GM21723 (cell line): Measurements from ENCODE around the gene SLC25A42.

ENCODE experiments used
- ATAC-seq: cut with Tn5 transposase; IDR thresholded peaks from one replicate; pipeline ENCODE4 v1.9.1; 2021; ENCODE audit warnings: mild to moderate bottlenecking, moderate library complexity; ENCODE audit not compliant: unreplicated experiment

The SLC25A42 gene

DNA sequence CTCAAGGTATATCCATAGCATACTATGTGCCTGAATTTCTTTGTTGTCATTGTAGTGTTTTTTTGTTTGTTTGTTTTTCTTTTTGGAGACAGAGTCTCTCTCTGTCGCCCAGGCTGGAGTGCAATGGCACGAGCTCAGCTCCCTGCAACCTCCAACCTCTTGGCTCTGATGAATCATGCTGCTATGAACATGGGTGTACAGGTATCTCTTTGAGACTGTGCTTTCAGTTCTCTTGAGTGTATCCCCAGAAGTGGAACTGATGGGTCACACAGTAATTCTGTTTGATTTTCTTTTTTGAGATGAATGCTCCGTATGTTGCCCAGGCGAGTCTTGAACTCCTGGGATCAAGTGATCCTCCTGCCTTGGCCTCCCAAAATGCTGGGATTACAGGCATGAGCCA is 13.7 kb upstream of the SLC25A42 start:
- ATAC-seq, result no peak

DNA sequence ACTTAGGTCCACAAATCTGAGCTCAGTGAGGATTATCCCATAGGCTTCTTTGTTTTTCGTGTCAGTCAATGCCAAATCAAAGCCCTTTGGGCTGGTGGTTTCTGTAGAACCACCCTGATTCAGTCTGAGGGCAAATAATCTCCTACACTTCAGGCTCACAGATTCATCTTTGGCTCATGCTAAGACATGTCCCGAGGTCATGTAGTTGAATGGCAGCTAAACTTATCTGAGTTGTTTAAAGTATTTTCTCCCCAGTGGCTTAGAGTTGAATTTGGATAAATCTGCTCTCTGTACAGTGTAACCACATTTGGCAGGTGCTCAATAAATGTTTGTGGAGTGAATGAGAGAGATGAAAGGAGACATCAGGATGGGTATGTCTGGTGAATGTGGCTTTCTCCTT is 13.1 kb upstream of the SLC25A42 start:
- no peak for ATAC-seq

DNA sequence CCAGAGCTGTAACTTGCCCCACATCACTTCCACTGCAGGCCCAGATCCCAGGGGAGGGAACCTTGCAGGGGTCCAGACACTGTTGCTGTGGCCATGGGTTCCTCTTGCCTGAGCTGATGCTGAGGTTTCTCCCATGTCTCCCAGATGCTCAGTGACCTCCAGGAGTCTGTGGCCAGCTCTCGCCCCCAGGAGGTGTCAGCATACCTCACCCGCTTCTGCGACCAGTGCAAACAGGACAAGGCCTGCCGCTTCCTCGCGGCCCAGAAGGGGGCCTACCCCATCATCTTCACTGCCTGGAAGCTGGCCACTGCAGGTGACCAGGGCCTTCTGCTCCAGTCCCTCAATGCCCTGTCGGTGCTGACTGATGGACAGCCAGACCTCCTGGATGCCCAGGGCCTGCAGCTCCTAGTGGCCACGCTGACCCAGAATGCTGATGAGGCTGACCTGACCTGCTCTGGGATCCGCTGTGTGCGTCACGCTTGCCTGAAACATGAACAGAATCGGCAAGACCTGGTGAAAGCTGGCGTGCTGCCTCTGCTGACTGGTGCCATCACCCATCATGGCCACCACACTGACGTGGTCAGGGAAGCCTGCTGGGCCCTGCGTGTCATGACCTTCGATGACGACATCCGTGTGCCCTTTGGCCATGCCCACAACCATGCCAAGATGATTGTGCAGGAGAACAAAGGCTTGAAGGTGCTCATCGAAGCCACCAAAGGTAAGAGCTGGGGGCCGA is 12.1 kb upstream of the SLC25A42 start:
- ATAC-seq, result no peak

DNA sequence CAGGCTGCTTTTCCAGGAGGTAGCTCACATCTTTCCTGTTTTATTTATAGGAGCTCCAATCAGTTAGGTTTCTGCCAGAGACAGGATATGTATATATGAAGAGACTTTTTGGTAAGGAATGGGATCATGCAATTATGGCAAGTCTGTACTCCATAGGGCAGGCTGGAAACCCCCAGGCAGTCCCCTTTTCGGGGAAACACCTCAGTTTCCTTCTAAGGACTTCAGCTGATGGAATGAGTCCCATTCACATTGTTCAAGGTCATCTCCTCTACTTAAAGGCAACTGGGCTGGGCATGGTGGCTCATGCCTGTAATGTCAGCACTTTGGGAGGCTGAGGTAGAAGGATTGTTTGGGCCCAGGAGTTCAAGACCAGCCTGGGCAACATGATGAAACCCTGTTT is 10.9 kb upstream of the SLC25A42 start:
- ATAC-seq, result no peak

DNA sequence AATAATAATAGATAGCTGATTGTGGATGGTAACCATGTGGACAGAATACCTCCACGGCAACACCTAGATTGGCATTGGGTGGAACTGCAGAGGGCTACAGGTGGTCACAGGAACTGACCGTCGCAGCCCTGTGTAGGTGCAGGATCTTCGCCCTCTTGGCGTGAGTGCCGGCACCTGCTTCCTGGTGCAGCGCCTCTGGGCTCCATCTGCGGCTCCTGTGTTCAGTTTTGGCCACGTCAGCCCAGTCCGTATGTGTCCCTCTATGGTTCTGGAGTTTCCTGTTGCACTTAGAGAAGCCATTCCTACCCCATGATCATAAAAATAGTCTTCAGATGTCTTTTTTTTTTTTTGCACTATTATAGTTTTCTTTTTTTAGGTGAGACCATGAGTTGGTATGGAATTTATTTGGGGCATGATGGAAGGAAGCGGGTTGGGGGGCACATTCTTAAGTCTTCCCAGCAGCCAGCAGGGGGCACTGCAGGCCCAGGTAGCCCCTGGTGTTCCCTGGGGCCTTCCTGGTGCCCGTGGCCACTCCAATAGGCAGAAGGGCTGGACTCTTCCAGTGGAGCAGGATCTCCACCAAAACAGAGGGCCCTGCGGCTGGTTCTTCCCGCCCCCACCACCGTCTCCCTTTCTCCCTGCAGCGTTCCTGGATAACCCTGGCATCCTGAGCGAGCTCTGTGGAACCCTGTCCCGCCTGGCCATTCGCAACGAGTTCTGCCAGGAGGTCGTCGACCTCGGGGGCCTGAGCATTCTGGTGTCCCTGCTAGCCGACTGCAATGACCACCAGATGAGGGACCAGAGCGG is 10.1 kb upstream of the SLC25A42 start:
- no peak for ATAC-seq

DNA sequence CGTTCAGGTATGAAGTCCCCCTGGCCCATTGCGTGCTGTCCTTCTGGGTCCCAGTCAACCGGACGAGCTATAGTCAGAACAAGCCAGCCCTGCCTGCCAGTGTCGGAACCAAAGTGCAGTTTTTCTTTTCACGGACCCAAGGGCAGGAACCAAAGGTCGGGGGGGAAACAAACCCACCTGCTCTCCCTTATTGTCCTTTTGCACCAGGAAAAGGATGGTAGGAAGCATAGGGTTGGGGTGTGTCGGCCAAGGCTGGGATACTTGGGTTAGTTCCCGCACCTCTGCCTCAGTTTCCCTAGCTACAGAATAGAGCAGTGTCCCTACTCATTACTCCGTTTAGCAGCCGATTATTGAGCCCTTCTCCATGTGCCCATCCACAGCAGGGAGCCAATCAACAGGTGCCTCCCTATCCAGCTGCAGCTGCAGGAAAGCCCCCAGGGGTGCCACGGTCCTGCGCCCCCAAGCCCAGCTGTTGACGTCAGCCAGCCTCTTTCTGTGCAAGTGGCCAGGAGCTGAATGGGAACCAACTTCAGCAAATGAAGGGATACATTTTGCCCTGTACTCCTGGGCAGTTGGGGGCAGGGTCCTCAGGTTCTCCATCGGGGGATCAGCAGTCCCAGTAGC is 9.4 kb upstream of the SLC25A42 start:
- no peak for ATAC-seq

DNA sequence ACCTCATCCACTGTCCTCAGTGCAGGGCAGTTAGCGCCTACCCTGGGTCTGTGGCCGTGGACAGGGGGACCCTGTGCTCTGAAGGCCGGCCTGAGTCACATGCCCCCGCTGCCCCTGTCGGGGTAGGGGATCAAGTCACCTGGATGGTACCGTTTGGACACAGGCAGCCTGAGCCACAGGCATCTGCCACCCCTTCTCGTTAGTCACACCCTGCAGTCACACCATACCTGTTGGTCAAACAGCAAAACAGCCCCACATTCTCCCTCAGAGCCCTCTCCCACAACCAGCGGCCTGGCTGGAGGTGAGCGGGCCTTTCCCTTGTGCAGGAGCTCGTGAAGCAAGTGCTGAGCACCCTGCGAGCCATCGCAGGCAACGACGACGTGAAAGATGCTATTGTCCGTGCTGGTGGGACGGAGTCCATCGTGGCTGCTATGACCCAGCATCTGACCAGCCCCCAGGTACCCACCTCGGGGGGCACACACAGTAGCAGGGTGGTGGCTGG is 8.8 kb upstream of the SLC25A42 start:
- no peak for ATAC-seq

DNA sequence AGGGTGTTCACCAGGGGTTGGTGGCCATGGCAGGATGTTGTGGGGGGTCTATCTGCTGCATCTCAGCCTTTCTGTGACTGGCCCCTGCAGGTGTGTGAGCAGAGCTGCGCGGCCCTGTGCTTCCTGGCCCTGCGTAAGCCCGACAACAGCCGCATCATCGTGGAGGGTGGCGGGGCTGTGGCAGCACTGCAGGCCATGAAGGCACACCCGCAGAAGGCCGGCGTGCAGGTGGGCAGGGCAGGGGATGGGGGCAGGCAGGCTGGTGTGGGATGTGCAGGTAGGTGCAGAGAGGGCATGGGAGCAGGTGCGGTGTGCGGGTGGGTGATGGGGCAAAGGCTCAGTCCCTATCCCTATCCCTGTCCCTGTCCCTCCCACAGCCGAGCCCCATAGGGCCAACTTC is 8.1 kb upstream of the SLC25A42 start:
- no peak for ATAC-seq

DNA sequence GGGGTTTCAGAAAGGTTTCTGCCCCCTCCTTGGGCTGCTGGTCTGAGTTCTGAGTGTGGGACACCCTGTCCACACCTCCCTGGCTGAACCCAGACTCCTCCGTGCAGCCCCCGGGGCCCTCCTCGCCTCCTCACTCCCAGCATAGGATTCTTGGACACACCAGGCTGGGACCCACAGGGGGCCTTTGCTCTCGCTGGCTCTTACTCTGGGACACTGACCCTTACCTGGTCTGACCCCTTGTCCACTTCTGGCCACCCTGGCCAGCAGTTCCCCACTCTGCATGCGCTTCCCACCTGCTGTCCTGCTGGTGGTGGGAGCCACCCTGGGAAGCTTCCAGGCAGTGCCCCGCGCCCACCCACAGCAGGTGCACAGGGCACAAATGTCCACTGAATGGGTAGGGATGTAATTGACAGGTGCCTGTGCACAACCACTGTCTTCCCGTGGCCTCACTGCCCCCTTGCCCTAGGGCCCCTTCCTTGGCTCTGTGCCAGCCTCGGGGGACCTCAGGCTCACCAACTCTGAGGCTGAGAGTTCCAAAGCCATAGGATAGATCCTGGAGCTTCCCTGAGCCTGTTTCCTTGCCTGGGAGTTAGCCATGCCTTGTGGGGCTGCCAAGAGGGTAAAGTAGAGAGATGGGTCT is 7.0 kb upstream of the SLC25A42 start:
- ATAC-seq, result no peak

DNA sequence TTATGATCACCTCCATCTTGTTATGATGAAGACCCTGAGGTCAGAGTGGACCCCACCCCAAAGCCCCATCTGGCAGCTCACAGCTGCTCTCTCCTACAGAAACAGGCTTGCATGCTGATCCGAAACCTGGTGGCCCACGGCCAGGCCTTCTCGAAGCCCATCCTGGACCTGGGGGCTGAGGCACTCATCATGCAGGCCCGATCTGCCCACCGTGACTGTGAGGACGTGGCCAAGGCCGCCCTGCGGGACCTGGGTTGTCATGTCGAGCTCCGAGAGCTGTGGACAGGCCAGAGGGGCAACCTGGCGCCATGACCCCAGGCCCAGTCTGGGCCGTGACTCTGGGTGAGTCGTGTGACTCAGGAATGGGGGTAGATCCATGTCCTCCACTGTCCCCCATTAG is 6.5 kb upstream of the SLC25A42 start:
- ATAC-seq, result no peak

DNA sequence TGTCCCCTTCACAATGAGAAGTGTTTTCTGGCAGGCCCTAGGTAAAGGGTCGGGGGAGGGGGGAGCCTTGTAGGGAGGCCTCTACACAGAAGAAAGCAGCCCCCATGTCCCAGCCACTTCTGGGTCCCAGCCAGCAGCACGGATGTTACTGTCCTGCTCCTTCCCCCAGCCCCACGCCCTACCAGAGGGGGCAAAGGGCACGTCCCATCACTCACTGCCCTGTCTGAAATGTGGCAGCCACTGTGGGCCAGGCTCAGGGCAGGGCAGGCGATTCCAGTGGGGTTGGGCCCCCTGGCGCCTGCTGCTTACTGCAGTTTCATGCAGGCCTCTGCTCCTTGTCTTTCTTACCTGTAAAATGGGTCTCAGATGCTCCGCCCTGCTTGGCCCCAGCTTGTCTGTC is 6.1 kb upstream of the SLC25A42 start:
- no peak for ATAC-seq

DNA sequence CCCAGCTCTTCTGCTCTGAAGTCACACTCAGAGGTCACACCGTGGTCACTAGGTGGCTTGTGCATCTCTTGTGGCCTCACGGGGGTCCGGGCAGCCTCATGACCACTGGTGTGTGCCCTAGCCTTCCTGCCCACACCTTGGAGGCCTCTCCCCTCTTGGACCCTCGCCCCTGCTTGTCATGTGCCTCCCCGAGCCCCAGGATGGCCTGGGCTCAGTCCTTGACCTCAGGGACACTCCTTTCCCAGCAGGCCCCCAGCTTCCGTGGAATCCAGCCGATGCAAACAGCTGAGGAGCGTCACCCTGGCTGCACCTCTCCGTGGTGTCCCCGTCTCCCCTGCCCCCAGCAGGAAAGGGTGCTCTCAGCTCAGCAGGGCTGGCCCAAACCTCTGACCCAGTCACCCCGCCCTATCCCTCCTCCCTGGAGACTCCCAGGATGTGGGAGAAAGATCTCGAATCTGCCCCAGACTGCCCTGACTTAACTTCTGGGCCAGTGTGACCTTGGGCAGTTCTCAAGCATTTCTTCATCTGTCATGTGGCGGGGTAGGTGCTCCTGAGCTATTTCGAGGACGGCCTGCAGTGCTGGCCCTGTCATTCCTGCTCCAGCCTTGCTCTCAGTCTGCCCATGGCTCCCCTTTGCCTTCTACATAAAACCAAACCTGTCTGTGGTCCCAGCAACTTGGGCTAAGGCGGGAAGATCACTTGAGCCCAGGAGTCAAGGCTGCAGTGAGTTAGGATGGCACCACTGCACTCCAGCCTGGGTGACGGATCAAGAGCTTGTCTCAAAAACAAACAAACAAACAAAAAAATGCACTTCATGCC is 4.6 kb upstream of the SLC25A42 start:
- no peak for ATAC-seq

DNA sequence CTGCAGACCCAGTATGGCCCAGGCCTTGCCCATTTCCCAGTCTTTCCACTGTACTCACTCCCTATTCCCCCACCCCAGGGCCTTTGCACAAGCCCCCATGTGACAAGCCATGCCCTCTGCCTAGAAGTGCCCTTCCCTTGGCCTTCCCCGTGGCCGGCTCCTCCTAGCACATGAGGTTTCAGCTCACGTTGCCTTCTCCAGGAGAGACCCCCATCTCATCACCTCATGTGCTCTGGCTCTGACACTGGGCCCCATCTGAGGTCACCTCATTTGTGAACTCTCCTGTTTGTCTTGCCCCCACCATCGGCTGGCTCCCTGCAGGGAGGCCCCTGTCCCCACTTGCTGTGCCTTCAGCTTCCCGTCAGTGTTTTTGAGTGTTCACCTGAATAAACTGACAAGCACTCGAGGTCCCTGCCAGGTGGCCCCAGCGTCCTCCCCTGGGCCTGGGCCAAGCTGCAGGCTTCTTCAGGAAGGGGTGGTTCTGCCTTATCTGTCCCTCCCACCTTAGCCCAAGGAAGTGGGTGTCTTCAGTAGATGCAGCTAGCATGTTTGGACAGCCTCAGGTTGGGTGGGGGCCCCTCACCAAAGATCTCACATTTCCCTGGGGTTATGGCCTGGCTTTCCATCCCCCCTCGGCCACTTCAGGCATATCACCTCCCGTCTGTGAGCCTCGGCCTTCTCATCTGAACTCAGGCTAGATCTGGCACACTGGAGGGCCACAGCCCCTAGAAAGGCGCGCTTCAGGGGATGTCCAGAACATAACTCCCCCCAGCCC is 3.8 kb upstream of the SLC25A42 start:
- no peak for ATAC-seq

DNA sequence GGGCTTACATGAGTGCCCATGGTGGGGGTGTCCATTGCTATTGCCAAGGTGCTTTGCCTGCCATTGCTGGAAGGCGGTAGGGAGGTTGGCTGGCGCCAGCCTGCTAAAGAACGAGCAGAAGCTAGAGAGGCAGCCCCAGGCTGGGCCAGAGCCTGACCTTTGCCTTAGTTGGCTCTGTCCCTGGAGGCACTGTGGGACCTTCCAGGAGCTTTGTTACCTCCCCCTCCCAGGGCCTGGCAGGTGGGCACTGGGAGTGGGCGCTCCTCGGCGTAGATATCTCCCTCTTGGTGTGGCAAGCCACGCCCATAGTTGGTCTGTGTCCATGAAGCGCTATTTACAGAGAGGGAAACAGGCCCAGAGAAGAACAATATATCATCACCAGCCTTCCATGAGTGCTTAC is 2.3 kb upstream of the SLC25A42 start:
- no peak for ATAC-seq

DNA sequence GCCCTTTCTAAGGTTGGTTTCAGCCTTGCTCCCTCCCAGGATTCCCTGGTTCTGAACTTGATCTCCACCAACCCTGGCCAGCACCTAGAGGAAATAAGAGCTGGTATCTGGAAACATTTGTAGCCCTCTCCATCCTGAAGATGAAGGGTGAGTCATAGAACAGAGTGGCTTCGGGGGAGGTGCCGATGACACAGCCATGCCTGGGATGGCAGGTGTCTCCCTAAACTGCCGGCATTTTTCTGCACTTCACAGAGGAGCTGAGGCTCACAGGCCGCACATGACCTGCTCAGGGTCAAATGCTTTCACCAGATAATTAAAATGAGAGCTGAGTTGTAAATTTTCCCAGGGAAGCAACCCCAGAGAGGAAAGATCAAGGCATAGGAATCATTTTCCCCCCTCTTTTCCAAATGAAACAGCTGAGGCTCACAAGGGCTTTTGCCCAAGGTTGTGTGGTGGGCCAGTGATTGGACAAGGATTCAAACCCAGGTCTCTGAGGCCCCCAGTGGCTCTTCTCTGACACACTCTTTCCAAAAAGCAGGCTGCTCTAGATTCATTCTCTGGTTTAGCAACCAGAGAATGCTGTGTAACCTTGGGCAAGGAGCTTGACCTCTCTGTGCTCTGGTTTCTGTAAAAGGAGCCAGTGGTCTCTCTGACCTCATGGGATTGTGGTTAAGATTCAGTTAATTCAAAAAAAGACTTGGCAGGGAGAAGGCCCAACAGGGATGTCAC is 1.2 kb upstream of the SLC25A42 start:
- no peak for ATAC-seq

DNA sequence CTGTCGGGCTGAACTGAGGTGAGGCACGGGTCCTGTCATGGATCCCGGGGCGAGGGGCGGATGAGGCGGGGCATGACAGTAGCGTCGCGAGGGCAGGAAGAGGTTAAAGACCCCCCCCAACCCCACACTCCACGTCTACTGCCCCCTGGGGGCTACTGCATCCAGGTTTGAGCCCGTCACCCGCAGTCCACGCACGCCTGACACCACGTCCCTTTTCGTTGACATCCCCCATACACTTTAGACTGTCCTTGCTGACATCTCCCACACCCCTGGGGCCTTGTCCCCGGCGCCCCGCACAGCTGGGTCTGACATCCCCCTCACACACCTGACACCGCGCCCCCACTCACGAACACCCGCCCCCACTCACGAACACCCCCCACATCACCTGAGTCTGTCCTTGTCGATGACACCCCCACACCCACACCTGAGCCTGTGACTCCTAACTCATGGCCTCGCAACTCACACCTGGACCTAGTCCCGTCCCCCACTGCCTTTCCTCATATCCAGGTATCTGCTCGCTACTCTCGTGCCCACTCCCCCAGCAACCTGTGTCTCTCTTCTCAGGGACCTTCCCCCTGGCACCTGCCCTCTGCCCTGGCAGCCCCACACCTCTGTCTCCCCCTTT is 416 bp downstream of the SLC25A42 start:
- ATAC-seq, result no peak

DNA sequence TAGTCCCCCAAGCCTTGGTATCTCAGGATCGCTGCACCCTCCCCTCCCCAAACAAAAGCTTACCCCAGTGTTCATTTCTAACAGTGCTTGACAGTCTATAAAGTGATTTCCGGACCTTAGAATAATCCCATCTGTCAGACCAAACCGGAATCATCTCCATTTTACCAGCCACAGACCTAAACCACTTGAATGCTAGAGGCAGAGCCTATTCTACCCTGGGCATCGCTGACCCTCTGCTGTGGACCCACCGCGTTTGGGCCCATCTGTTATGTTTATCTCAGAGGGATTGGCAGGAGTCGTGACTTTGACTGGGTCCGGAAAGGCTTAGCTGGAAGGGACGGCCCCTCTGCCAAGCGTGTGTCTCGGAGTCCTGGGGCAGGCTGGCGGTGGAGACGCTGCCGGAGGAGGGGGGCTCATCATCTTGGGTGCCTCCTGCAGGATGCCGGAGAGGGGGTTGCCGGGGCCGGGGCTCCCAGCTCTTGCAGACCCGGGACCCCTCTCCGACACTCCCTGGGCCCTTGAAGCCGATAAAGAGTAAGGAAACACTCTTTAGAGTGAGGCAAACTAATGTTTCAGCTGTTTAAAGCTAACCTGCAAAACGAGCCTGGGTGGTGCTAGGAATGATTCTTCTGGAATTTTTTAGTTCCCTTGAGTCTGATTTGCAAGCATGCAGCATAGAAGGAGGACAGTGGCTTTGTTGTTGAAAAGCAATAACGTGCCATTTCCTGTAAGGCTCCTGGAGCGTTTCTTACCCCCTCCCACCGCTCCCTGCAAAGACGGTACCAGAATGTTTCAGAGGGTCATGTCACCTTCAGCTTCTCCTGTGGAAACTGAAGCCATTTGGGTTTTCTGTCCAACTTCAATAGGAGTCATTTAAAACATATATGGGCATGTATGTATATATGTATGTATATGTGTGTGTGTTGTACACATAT is 1.3 kb downstream of the SLC25A42 start:
- ATAC-seq, result no peak
